C4-2B (cell line): Measurements from ENCODE around the gene ZNF616.

Experiments
- H3K27ac ChIP-seq: fragments of 450-650 bp; 2 replicates; pipeline ENCODE4 v1.5.1; 2017
- CTCF ChIP-seq: fragments of 450-650 bp; conservative IDR thresholded peaks from 2 replicates; pipeline ENCODE4 v1.5.1; 2017; ENCODE audit warnings: mild to moderate bottlenecking
- ZFX ChIP-seq: fragments of 450-650 bp; IDR thresholded peaks from 2 replicates; pipeline ENCODE4 v1.6.1; 2017

ZNF616 gene

DNA sequence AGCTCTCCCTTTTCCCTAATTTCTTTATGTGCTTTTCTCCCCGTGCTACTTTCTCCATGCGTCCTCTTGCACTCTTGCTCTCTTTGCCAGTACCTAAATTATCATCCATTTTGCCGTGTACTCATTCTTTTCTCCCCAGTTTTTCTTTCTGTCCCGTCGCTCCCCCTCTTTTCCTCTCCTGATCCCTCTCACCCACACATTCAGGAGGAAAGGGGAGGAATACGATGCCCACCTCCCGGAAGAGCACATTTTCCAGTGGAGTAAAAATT lies 821 bp downstream of the ZNF616 start:
- peak overlapping the region; percentile 91 for H3K27ac ChIP-seq
- no peak for TF ChIP-seq ZFX
- TF ChIP-seq CTCF, result no peak

DNA sequence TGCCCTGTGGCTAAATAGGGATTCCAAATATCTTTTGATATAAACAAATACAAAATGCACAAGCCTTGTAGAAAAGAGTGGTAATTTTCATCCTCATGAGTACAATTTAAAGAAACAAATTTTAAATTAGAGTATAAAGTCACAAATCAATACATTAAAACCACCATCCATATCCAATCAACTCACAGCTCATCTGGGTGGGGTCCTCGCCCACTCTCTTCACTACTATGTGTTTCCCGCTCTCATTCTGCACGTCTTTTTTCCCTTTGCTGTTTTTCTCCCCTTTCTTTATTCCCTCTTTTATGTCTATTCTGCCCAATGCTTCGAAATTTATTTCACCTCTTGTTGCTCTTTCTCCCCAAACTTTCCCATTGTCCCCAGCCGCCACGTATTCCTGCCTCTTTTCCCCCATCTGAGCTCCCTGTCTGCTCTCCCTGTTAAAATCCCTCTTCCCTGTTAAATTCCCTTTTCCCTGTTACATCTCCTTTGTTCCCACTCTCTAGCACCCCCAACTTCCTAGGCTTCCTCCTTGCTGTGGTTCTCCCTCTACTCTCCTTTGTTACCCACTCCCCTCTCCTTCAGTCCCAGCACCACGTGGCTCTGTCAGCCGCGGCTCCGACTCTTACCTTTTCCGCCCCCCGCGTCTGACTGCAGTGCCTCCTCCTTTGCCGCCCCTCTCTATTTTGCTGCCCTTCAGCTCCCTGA lies 1.3 kb downstream of the ZNF616 start:
- H3K27ac ChIP-seq, result peak overlapping the region; percentile 91
- TF ChIP-seq CTCF (no peak), ZFX (no peak)

DNA sequence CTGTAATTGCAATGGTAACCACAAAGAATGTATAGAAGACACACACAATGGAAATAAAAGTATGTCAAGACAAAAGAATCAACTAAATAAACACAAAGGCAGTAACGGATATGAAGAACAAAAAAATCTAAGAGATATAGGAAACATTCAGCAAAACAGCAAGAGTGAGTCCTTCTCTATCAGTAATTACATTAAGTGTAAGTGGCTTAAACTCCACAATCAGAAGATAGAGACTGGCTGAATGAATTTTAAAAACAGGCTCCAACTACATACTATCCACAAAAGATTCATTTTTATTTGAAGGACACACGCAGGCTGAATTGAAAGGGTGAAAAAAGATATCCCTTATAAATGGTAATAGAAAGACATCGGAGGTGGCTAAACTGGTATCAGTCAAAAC lies 19.5 kb downstream of the ZNF616 start:
- H3K27ac ChIP-seq, result no peak overlapping the region
- TF ChIP-seq ZFX (no peak), CTCF (no peak)

DNA sequence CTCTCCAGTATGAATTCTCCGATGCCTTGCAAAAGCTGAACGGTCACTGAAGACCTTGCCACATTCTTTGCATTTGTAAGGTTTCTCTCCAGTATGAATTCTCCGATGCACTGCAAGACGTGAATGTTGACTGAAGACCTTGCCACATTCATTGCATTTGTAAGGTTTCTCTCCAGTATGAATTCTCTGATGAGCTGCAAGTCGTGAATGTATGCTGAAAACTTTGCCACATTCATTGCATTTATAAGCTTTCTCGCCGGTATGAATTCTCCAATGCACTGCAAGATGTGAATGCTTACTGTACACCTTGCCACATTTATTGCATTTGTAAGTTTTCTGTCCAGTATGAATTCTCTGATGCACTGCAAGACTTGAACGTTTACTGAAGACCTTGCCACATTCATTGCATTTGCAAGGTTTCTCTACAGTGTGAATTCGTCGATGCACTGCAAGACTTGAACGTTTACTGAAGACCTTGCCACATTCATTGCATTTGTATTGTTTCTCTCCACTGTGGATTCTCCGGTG lies 24.1 kb downstream of the ZNF616 start:
- H3K27ac ChIP-seq, result no peak overlapping the region

GRCh38 chr19:52114691-52115090 lies 25.0 kb downstream of the ZNF616 start:
- no peak for TF ChIP-seq ZFX
- TF ChIP-seq CTCF, result no peak
- H3K27ac ChIP-seq, result no peak overlapping the region

More for the DNA sequence above, 24.1 kb downstream of the ZNF616 start:
- no peak for TF ChIP-seq ZFX
- no peak for TF ChIP-seq CTCF

- H3K27ac ChIP-seq, result no peak overlapping the region
- no peak for TF ChIP-seq ZFX
- no peak for TF ChIP-seq CTCF
These were observed 27.1 kb downstream of the ZNF616 start for GRCh38 chr19:52112624-52113023.

DNA sequence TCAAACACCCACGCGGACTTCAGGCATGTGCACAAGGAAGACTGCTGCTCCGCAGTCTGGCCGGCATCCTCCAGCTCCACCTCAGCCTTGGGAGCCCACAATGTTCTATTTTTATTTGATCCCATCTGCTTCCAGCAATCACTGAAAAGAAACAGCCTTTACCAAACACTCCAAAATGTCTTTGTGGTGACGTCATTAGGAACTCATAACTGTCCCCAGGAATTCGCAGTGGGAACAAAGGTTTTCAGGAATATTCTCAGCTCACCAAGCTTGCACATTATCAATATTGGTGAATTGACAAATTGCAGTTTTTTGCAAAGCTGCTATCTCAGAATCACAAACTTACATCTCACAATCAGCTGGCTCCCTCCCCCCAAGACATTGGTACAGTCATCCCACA lies 29.0 kb downstream of the ZNF616 start:
- no peak overlapping the region for H3K27ac ChIP-seq
- TF ChIP-seq ZFX (no peak), CTCF (no peak)
